Measurements from ENCODE around the gene ZNF805. TPM values are rescaled to one million over a fixed set of nuclear protein-coding genes. Genes with fewer than 3 reads are reported as not detected.
A peak's percentile ranks its signal among the peaks of the same experiment; 100 is the strongest.
"Not testable (repeated sequence)": the region's sequence is repeated elsewhere in the genome, so short reads cannot be mapped to it uniquely, and the experiment has no call there.

The ZNF805 gene
- polyA plus RNA-seq (ENCODE audit: insufficient read length in 12 of 12), result 1 to 10 TPM in 10 of 12 donors, not detected in 2; 4.3 to 6.2 (median 5.6) TPM
- long read RNA-seq, donor 1, partial matches to known transcripts, result 0 of 2 reads
- long read RNA-seq, donor 1, other reads (novel, unspliced or antisense), result 0 of 2 reads
- long read RNA-seq, donor 2, partial matches to known transcripts, result 0 of 4 reads
- long read RNA-seq, donor 2, other reads (novel, unspliced or antisense), result 0 of 4 reads
- long read RNA-seq, donor 3, result 0 reads
- long read RNA-seq, donor 4, result 0 reads
- long read RNA-seq, donor 5, partial matches to known transcripts, result 0 of 3 reads
- long read RNA-seq, donor 5, other reads (novel, unspliced or antisense), result 0 of 3 reads
- long read RNA-seq, donor 6, partial matches to known transcripts, result 0 of 1 reads
- long read RNA-seq, donor 6, other reads (novel, unspliced or antisense), result 0 of 1 reads
- long read RNA-seq, donor 7, partial matches to known transcripts, result 0 of 2 reads
- long read RNA-seq, donor 7, other reads (novel, unspliced or antisense), result 0 of 2 reads
- long read RNA-seq, donor 8, partial matches to known transcripts, result 0 of 1 reads
- long read RNA-seq, donor 8, other reads (novel, unspliced or antisense), result 0 of 1 reads
- long read RNA-seq, donor 9, partial matches to known transcripts, result 0 of 1 reads
- long read RNA-seq, donor 9, other reads (novel, unspliced or antisense), result 0 of 1 reads
- long read RNA-seq, donor 10, partial matches to known transcripts, result 0 of 3 reads
- long read RNA-seq, donor 10, other reads (novel, unspliced or antisense), result 0 of 3 reads
- long read RNA-seq, donor 11, partial matches to known transcripts, result 0 of 1 reads
- long read RNA-seq, donor 11, other reads (novel, unspliced or antisense), result 0 of 1 reads

DNA sequence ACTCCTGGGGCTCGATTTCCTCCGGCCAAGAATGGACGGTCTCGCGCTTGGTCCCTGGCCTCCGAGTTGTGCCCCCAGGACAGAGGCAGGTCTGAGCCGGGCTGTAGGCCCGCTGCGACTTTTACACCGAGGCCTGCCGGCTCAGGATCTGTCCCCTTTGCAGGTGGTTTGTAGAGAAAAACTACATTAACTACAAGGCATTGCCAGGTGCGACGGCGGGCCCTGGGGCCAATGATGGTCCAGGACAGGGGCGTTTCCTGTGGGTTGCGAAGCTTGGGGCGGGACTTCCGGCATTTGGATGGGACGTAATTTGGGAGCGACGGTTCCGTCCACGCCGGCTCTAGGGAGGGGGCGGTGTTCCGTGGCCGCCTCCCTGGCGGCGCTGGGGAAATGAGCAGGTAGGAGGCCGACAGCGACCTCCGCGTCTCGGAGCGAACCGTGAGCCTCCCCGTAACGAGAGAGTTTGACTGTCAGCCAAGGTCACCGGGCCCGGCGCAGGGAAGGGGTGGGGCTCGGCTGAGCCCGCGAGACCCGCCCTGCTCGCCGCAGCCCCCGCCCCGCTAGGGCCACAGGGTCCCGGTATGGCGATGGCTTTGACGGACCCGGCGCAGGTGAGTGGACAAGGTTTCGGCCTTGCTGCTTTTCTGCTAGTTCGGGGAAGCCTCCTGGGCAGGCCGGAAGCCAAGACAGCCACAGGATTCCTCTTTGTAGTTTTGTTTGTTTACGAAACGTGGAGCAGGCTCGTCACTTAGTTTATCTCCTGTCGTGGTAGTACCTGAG is at the start of gene ZNF805:
Gene ZNF805 (plus strand): TSS at position 322 of the 780 bp plus-strand sequence. CDS start 260 bp downstream, at position 582.
- DNase-seq, result peak; percentile 97

DNA sequence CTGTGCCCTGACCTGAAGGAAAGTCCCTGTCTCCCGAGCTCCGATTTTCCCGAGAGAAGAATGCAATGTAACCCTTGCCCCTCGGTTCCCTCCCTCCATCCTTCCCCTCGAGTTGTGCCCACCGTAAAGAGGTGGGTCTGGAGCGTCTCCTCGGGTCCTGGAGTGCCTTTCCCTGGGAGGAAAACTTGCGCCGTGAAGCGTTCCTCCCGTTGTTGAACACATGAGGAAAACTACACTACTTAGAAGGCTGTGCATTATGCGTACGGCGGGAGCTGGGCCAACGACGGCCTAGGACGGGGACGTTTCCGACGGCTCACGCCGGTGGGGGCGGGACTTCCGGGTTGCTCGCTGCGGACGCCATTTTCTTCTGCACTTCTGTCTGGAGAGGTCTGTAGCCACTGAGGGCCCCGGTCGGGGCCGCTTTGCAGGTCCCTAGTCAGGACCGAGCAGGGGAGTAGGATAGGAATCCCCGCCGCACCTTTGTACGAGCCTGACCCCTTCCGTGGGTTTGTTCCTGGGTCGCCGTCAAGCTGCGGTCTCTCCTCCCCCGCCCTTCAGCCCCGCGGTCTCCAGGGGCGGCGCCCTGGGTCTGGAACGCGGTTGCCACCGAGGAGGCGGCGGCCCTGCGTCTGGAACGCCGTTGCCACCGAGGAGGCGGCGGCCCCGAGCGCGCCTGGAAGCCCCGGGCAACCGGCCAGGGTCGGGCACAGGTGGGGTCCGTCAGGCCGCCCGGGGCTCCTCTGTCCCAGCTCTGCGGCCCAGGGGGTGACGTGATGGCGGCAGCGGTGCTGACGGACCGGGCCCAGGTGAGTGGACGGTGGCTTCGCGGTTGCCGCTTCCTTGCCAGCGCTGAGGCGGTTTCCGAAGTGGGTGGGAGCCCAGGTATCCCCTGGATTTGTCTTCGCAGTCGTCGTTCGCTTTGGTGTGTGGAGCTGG is 49.0 kb upstream of the ZNF805 start, which contains the start of gene ZNF264:
Gene ZNF264 (plus strand): TSS at position 360 of the 936 bp plus-strand sequence. CDS start 414 bp downstream, at position 774.
- peak; percentile 95 for DNase-seq

DNA sequence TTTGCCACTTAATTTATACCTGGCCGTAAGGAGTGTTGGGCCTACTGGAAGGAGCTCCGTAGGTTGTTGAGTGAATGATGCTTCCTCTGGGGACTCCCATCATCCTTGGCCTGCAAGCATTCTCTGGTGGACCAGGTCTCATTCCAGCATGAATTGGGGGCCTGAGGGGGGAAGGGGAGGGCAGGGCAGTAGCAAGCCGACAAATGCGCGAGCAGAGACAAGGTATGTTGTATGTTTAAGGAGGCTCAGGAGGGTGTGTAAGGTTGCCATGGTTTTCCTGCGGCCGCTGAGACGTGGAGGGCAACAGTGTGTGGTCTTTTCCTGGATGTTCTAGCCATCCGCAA is 48.4 kb upstream of the ZNF805 start:
- DNase-seq, result peak; percentile 4

DNA sequence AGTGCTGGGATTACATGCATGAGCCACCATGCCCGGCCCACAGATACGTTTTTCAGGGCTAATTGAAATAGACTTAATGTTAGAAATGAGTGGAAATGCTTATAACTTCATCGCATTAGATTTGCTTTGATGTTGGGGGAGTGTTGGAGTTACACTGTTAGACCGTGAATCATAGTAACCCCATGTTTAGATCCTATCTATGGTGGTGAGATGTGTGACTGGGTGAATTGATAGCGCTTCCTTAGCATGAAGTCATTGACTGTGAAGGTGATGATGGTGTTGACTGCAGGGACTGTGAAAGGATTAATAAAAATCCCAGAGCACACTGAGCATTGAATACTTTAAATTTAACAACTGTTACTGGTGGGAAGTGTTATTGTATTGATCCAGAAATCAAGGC is 47.4 kb upstream of the ZNF805 start:
- DNase-seq, result no peak

- not testable (repeated sequence) for DNase-seq
Measured at GRCh38 chr19:57197874-57198273, 42.6 kb upstream of the ZNF805 start.

GRCh38 chr19:57202160-57202559 is 38.3 kb upstream of the ZNF805 start:
- no peak for DNase-seq

- DNase-seq, result no peak
Measured at GRCh38 chr19:57210381-57210780, 30.1 kb upstream of the ZNF805 start.

DNA sequence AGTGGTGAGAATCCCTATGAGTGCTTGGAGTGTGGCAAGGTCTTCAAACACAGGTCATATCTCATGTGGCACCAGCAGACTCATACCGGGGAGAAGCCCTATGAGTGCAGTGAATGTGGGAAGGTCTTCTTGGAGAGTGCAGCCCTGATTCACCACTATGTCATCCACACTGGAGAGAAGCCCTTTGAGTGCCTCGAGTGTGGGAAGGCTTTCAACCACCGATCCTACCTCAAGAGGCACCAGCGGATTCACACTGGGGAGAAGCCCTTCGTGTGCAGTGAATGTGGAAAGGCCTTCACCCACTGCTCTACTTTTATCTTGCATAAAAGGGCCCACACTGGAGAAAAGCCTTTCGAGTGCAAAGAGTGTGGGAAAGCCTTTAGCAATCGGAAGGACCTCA is 28.3 kb upstream of the ZNF805 start:
- no peak for DNase-seq

- DNase-seq, result no peak
Measured at GRCh38 chr19:57227502-57227901, 12.9 kb upstream of the ZNF805 start.

- no peak for DNase-seq
Measured at GRCh38 chr19:57231686-57232085, 8.7 kb upstream of the ZNF805 start.

GRCh38 chr19:57233207-57233606 is 7.2 kb upstream of the ZNF805 start:
- DNase-seq, result no peak

- no peak for DNase-seq
Measured at GRCh38 chr19:57239982-57240310, 486 bp upstream of the ZNF805 start.

- peak; percentile 18 for DNase-seq
Measured at GRCh38 chr19:57241176-57241575, 744 bp downstream of the ZNF805 start.

- no peak for DNase-seq
Measured at GRCh38 chr19:57242821-57243220, 2.4 kb downstream of the ZNF805 start.

GRCh38 chr19:57244513-57244912 is 4.1 kb downstream of the ZNF805 start:
- DNase-seq, result no peak

GRCh38 chr19:57245066-57245465 is 4.6 kb downstream of the ZNF805 start:
- DNase-seq, result no peak

DNA sequence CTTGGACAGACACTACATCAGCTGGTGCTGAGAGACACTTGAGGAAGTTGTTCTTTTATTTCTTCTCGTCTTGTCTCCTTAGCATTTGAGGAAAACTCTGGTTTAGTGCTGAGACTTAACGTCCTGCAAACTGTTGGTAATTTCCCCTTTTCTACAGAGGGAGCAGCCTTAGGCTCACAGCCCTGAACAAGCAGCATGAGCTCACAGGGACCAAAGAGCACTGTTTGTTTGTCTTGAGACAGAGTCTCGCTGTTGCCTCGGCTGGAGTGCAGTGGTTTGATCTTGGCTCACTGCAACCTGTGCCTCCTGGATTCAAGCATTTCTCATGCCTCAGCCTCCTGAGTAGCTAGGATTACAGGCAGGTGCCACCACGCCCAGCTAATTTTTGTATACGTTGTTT is 5.5 kb downstream of the ZNF805 start:
- DNase-seq, result no peak

GRCh38 chr19:57248646-57249045 is 8.2 kb downstream of the ZNF805 start:
- DNase-seq, result no peak

GRCh38 chr19:57249329-57249728 is 8.9 kb downstream of the ZNF805 start:
- no peak for DNase-seq

GRCh38 chr19:57253767-57254166 is 13.3 kb downstream of the ZNF805 start:
- DNase-seq, result not testable (repeated sequence)

DNA sequence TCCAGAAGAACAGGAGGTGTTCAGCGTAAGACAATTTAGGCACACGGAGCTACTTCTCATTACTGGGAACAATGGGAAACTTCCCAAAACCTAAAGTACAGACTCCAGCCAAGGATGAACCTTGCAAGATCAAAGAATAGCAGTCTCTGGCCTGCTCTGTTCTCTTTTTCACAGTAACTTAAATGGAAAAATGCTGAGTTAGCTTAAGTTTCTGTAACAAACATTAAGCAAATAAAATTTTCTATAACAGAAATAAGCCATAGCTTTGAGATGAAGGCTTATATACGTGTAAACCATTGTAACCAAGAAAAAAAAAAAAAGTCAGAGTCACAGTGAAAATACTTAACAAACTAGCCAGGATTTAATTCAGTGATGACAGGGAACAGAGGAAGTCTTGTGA is 21.6 kb downstream of the ZNF805 start:
- DNase-seq, result no peak
